GM12865 (cell line): ENCODE results near the gene SIAH3.

Experiments
- DNase-seq: peaks from one replicate; pipeline ENCODE4 v3.0.0; 2010; ENCODE audit warnings: low read depth
- H3K4me3 ChIP-seq: 2 replicates; pipeline ENCODE4 v1.5.1; 2011; ENCODE audit warnings: mild to moderate bottlenecking, low read depth, low read length, control low read depth
- CTCF ChIP-seq: IDR thresholded peaks from 2 replicates; pipeline ENCODE4 v1.5.1; 2011; ENCODE audit warnings: low read length, control low read depth, low read depth, inconsistent platforms; ENCODE audit not compliant: insufficient read depth; ENCODE audit errors: missing control alignments

SIAH3 gene

DNA sequence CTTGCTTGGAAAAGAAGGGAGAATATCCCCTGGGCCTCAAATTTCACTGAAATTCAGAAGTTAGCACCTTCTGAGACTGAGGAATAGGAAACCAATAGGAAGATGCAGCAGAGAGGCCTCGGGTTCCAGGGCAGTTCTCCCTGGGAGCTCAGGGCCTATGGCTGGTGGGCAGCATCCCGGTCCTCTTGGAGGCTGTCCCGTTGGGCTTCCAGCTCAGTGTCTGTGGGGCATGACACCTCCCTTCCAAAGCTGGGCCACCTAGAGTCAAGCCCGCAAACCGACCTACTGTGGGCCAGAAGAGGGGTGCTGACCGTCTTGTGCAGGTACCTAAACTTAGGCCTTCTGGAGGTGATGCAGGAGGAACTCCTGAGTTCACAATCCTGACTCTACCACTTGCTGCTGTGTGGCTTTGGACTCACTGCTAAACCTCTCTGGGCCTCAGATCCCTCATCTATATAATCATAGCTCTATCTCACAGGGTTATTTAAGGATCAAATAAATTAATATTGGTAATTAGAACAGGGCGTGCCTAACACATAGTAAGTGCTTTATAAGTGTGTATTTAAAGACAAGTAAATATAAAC lies 17.1 kb downstream of the SIAH3 start:
- no peak for TF ChIP-seq CTCF
- no peak for DNase-seq
- no peak overlapping the region for H3K4me3 ChIP-seq

DNA sequence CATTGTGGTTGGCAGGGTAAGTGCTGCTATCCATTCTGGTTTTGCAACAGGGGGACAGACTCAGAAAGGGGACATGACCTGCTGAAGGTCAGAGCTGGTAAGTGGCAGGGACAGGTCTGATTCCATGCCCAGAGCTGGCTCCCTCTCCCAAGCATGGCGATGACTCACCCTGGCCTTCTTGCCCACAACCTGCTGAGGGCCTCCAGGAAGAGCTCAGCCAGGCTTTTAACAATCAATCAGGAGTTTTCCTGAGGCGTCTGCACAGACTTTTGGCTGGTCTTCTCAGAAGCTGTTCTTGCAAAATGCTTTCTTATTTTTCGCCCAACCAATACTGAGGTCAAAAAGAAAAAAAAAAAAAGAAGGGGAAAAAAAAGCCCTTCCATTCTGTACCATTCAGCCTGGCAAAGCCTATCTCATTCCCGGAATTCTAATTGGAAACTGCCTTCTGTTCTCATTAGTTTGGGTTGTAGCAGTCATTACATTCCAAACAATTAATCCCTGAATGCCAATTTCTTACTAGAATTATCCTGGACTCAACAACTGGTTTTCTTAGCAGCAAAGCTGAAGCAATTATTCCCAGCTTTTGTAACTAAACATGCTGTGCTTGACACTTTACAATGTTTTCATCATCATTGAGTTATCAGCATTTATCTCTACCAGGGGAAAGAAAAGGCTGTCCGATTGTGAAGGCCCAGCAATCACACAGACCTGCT lies 17.7 kb downstream of the SIAH3 start:
- H3K4me3 ChIP-seq: no peak overlapping the region
- no peak for TF ChIP-seq CTCF
- DNase-seq: no peak

- DNase-seq: no peak
- TF ChIP-seq CTCF: no peak
- H3K4me3 ChIP-seq: no peak overlapping the region
Observed at GRCh38 chr13:45833242-45833641, 18.3 kb downstream of the SIAH3 start.

- DNase-seq: no peak
- TF ChIP-seq CTCF: no peak
- no peak overlapping the region for H3K4me3 ChIP-seq
Observed at GRCh38 chr13:45831851-45832250, 19.7 kb downstream of the SIAH3 start.

- no peak for TF ChIP-seq CTCF
- DNase-seq: no peak
- no peak overlapping the region for H3K4me3 ChIP-seq
Observed at GRCh38 chr13:45830121-45830520, 21.4 kb downstream of the SIAH3 start.

GRCh38 chr13:45828256-45828968 lies 23.1 kb downstream of the SIAH3 start:
- H3K4me3 ChIP-seq: no peak overlapping the region
- no peak for DNase-seq

More at GRCh38 chr13:45828256-45828968, 23.1 kb downstream of the SIAH3 start:
- no peak for TF ChIP-seq CTCF
